ENCODE data around the gene NPIPB6.
"Not testable (repeated sequence)": the region's sequence is repeated elsewhere in the genome, so short reads cannot be mapped to it uniquely, and the experiment has no call there.

DNA sequence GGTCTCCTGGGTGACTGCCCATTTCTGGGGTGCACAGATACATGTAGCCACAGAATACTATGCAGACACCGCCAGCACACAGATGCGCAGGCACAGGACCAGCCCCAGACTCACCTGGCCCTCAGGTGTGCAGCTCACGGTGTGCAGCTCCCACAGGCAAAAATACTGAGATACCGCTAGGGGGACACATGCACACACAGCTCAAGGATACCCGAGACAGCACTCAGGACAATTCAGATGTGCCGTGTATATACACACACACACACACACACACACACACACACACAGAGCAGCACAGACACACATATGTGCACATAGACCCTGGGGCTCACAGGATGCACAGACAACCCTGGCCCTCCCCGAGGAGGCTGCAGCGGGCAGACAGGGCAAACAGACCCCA, 11.8 kb upstream of the NPIPB6 start:
- TF ChIP-seq, protein P1, sequence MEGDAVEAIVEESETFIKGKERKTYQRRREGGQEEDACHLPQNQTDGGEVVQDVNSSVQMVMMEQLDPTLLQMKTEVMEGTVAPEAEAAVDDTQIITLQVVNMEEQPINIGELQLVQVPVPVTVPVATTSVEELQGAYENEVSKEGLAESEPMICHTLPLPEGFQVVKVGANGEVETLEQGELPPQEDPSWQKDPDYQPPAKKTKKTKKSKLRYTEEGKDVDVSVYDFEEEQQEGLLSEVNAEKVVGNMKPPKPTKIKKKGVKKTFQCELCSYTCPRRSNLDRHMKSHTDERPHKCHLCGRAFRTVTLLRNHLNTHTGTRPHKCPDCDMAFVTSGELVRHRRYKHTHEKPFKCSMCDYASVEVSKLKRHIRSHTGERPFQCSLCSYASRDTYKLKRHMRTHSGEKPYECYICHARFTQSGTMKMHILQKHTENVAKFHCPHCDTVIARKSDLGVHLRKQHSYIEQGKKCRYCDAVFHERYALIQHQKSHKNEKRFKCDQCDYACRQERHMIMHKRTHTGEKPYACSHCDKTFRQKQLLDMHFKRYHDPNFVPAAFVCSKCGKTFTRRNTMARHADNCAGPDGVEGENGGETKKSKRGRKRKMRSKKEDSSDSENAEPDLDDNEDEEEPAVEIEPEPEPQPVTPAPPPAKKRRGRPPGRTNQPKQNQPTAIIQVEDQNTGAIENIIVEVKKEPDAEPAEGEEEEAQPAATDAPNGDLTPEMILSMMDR (conservative IDR thresholded peaks at IDR 0.05; ENCODE audit: low read depth, low read length): not testable (repeated sequence)
- not testable (repeated sequence) for TF ChIP-seq EZH2 (IDR thresholded peaks at IDR 0.05; ENCODE audit: borderline replicate concordance, low read depth, low read length, poor library complexity, severe bottlenecking)
